Measurements from ENCODE around the gene FAM118B.

The FAM118B gene

DNA sequence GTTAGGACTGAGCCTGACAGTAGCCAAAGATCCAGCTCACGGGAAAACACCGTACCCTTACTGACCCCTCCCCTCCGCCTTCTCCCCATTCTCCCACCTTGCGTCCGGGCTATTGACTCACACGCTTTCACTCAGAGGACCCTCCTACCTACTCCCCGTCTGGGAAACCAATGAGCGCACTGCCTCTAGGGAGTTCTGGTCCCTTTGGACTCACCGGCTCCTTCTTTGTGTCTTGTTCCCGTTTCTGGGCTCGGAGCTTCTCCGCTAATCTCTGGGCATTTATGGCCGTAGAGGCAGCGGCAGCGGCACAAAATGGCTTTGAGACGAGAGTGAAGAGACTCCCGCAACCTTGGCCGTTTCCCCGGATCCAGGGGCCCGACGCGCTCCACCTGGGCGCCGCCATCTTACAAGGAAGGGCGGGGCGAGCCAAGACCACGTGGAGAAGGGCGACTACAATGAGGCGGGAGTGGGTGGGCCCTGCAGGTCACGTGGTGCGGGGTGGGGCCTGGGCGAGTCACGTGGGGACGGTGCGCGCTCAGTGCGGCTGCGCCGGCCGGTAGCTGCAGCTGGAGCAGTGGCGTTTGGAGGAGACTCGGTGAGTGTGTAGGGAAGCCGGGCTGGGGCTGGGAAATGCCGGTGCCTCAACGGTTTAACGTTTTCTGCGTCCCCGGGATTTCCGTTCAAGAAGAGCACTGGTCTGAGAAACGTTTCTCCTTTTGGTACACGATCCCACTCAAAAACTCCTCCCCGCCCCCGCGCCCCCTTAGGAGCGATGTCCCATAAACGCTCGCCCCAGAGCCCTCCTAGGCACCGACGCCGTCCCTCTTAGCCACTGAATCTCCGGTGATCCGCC is at the start of gene FAM118B, which contains the start of gene RPUSD4:
Gene FAM118B (plus strand): TSS at position 547 of the 853 bp plus-strand sequence. CDS start 23,220 bp downstream, outside the sequence.
Gene RPUSD4 (minus strand): TSS at position 415 of the 853 bp plus-strand sequence. CDS start 12 bp downstream, at position 403.
- peak; percentile 100 for DNase-seq (ENCODE audit: low spot score)

DNA sequence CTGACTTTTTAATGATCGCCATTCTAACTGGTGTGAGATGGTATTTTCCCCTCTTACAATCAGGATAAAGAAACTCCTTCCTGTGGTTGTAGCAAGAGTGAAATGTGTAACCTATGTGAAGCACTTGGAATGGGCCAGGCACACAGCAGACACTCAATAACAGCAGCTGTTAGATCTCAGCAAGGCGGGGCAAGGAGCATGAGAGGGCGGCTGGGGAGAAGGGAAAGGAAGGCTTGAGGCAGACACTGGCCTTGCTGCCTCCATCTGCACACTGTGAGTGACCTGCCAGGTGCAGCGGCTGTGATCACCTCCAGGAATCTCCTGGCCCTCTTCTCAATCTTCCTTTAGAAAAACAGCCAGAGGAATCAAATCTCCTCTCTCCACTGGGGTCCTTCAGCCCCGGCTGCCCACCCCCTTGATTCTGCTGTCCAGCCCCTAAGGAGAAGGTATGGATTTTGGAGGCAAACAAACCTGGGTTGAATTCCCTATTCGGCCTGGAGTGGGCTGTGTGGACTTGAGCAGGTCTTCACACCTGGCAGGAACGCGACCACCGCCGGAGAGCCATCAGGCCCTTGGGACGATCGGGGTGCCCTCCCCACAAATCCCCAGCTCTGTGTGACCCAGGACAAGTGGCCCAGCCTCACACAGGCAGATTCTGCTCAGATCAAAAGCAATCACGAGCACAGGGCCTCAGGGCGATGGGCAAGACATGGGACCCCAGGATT is 49.1 kb upstream of the FAM118B start:
- no peak for DNase-seq (ENCODE audit: low spot score)

DNA sequence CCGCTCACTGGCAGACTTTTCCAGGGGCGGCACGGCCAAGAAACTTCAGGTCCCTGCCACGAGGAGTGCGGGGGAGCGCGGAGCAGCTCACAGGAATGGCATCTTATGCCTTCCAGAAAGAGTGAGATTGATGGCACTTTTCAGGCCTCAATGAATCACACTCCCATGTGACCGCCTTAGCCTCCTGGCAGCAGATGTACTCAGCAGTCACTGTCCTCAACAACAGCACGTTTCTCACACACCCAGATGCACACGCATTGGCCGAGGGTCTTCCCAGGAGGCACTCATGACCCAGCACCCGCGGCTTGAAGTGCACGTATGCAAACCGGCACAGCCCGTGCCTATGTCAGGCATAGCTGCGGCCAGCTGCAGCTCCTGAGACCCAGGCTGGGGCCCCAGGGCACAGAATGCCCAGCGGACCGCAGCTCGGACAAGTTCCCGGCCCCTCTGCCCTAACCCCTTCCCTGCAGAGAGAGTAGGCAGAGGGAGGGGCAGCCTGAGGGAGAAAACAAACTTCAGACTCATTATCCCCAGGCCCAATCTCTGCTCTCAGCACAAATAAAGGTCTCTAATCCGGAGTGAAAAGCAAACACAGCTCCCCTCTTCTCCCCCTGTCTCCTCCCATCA is 48.4 kb upstream of the FAM118B start:
- DNase-seq (ENCODE audit: low spot score): peak; percentile 93

DNA sequence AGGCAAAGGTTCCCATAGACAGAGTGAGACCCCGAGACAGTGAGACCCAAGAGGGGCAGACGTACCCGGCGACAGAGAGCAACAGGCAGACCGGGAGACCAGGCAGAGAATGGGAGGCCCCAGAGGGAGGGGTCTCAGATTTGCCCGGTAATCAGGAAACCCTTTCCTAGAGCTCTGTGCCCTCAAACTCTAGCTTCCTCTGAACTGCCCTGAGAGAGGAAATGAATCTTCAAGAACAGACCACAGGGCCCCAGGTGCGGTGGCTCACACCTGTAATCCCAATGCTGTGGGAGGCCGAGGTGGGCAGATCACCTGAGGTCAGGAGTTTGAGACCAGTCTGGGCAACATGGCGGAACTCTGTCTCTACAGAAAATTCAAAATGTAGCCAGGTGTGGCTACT is 47.8 kb upstream of the FAM118B start:
- no peak for DNase-seq (ENCODE audit: low spot score)

DNA sequence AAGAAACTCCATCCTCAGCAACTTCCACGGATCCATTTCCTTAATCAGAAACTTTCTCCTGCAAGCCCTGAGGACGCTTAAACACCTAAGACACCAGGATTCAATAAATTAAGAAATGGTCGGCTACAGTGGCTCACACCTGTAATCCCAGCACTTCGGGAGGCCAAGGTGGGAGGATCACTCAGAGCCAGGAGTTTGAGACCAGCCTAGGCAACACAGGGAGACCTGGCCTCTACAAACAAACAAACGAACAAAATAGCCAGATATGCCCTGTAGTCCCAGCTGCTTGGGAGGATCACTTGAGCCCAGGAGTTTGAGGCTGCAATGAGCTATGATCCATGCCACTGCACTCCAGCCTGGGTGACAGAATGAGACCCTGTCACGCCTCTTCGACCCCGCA is 46.8 kb upstream of the FAM118B start:
- no peak for DNase-seq (ENCODE audit: low spot score)

DNA sequence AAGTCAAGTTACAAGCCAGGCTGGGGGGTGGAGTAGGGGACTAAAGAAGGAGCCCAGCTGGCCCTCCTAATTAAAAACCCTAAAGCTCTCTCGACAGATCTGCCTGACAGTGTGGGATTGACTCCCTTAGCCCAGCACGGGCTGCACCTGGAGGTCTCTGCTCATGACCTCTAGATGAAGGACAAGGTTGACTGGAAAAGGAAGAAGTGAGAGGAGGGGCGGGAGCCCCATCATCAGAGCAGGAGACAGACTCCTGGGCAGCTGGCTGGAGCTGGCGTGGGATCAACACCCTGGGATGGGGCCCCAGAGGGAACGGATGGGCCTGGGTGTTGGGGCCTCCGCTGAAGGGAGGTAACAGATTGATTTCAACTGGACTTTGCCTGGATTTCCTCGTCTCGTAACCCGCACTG is 46.3 kb upstream of the FAM118B start:
- DNase-seq (ENCODE audit: low spot score): no peak

DNA sequence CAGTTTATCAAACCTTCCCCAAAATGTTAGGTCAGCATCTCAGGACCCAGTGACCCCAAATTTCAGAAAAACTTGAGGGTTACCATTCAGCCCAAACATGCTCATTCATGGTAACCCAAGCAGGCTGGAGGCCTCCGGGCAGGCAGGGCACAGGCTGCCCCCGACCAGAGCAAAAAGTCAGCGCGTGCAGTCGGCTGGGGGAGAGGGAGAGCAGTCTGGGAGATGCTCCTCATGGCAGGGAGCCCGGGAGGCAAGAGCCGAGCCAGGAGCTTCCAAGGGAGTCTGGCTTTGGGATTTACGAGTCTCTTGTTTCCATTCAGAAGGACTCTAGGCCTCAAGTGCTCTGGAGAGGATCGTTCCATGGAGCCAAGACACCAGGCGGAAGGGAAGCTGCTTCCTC is 45.8 kb upstream of the FAM118B start:
- no peak for DNase-seq (ENCODE audit: low spot score)

DNA sequence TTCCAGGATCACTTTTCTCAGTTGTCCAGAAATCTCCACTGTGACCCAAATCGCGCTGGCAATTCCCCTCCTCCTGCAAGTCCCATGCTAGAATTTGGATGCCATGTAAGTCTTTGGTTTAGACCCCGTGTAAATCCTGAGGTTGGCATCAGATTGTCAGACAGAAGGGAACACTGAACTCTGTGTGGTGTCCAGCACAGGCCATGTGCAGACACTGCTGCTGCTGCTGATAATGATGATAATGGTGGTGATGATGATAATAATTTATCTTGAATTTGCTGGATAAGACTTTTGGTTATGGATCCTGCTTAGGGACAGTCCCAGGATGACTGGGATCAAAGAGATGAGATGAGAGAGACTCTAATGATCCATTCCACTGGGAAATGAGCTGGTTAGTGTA is 45.2 kb upstream of the FAM118B start:
- no peak for DNase-seq (ENCODE audit: low spot score)

DNA sequence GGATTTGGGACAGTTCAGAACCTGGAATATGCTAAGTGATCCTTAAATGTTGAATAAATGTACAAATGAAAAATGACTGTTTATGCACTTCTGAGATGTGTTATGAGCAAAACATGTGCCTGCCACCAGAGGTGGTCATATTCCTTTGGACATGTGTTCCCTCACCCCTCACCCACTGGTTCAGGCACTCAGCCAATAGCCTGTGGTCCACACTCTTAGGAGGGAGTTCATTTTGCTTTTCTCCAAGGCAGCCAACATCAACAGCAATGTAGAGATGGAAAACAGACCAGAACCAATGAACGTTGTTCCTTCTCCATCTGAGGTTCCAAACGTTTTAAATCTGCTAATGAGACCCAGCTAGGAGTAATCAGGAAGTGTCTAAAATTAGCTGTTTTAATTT is 44.1 kb upstream of the FAM118B start:
- DNase-seq (ENCODE audit: low spot score): no peak

DNA sequence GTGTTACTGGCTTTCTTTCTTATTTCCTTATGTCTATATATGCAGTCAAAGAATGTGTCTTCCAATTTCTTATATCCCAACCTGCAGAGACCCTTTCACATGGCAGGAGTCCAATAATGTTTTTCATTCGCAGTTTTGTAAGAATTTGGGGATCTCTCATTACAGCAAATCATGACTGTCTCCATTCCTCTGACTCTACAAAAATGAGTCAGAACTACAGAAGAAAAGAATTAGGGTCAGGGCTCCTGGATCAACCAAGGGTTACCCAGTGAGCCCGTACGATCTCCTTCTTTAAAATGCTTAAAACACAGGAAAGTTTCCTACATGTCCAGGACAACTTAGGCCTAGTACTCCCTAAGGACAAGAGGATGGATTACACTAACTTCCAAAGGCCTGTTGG is 42.3 kb upstream of the FAM118B start:
- DNase-seq (ENCODE audit: low spot score): no peak

DNA sequence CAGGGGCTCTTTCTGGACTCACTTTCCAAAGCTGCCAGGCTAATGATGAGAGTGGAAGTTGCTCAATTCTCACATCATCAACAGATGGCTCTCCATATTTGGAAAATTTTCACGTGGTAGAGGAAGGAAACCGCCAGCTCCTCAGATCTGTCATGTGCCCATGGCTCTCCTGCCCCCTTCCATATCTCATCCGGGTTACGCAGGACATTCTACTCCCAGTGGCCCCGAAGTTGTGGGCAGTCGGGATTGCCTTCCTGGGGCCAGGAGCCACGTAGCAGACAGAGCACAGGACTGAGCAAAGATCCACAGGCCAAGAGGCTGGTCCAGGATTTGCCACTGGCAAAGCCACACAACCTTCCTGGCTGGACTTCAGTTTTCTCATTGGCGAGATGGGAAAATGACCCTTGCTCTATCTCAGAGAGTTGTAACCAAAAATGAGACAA is 39.0 kb upstream of the FAM118B start:
- DNase-seq (ENCODE audit: low spot score): peak; percentile 82

DNA sequence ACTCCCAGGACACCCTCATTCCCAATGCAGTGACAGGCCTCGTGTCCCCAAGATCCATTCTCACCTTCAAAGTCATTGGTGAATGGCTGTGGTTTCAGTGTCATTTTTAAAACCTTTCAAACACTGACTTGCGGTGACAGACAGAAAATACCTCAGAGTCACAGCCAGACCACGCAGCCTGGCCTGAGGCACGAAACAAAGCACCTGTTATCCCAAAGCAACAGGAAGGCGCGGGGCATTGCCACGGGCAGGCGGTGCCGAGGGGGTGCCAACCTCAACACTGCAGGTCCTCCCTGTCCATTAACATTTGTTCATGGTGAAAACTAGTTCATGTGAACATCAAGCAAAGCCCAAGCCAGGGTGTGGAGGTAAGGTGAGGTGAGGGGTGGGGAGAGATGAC is 38.3 kb upstream of the FAM118B start:
- no peak for DNase-seq (ENCODE audit: low spot score)

DNA sequence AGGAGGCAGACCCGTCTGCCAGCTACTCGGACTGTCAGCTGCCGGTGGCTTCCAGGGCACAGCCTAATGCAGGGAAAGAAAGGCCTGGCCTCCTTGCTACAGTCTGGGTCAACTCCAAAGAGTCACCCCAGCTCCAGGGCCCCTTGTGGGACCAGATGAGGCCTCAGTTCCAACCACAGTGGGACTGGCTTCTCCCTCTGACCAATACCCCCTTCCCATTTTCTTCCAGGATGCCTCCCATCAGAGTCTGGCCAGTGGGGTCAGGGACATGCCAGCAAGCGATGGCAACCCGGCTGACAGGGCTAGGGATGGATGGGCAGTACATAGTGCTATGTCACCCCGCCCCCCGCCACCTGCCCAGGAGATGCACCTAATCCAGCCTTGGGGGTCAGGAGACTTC is 36.8 kb upstream of the FAM118B start:
- no peak for DNase-seq (ENCODE audit: low spot score)

DNA sequence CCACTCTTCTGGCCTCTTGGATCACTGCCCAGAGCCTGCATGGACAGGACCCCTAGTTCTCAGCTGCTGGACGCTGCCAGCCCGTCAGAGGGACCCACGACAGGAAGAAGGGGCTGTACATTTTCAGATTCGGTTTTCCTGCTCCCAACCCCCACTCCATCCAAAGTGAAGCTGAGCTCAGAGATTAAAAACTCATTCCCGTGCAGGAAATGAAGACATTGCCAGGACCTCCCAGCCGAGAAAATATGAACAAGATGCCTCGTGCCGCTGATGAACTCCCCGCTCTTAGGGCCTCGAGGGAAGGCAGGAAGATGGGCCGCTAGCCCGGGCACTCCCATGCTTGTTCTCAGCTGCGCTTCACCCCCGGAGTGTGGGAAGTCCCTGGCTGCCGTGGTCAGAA is 36.2 kb upstream of the FAM118B start:
- DNase-seq (ENCODE audit: low spot score): peak; percentile 38

DNA sequence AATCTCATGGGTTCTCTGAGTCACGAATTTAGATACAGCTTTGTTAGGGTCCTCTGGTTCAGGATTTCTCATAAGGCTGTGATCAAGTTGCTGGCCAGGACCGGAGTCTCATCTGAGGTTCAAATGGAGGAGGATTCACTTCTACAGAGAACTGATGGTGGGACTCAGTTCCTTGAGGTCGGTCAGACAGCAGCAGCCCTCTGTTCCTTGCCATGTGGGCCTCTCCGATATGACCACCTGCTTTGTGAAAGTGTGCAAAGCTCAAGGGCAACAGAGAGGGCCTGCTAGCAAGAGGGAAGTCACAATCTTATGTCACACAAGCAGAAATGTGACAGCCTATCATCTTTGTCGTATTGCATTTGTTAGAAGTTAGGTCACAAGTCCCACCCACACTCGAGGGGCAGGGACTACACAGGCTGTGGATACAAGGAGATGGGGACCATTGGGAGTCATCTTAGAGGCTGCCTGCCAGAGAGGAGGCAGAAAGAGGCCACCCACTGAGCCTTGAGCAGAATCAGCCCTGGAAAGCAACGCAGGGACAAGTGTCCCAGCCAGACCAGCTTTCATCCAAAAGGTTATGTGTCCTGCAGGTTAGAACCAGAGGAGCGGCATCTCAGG is 34.6 kb upstream of the FAM118B start:
- no peak for DNase-seq (ENCODE audit: low spot score)

DNA sequence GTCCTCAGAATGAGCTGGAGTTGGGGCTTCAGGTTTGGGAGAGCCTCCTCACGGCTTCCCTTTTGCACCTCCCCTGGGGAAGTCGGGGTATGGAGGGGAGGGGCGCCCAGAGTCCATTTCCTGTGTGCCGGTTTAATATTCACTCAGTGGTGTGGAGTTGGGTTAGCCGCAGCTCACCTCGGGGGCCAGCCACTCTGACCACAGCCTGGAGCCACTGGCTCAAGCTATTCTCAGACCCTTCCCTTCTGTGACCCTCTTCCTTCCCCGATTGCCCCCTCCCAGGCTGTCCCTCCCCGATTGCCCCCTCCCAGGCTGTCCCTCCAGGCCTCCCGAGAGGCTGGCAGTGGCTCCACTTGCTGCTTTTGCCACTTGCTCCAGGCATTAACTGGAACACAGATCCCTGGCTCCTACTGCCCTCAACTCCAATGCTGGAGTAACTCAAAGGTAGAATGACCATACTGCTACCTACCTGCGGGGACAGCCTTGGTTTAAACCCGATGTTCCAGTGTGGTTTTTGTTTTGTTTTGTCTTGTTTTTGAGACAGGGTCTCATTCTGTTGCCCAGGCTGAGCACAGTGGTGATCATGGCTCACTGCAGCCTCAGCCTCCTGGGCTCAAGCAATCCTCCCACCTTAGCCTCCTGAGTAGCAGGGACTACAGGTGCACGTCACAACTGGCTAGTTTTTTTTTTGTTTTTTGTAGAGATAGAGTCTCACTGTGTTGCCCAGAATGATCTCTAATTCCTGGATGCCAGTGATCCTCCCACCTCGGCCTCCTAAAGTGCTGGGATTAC is 29.4 kb upstream of the FAM118B start:
- no peak for DNase-seq (ENCODE audit: low spot score)

DNA sequence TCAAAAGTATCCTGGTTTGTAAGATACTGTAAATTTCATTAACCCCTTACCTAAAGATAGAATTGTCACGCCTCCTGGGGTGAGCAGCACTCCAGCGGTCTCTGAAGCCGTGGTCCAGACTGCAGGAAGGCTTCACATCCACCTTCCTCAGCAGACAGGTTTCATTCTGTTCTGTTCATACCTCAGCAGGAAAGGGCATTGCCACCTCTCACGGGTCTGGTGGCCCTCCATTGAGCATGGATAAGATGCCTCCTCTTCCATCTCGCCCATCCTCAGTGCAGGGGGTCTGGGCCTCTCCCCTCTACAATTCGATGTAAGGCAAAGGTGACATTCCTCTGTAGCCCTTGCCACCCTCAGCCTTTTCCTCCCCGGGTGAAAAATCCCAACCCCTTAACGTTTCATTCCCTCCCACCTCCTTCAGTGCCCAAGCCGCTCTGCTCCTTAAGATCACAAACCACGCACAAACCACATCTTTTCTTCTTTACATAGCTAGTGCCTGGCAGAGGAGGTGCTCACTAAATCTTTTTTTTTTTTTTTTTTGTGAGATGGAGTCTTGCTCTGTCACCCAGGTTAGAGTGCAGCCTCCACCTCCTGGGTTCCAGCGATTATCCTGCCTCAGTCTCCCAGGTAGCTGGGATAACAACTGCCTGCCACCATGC is 28.7 kb upstream of the FAM118B start:
- DNase-seq (ENCODE audit: low spot score): no peak

DNA sequence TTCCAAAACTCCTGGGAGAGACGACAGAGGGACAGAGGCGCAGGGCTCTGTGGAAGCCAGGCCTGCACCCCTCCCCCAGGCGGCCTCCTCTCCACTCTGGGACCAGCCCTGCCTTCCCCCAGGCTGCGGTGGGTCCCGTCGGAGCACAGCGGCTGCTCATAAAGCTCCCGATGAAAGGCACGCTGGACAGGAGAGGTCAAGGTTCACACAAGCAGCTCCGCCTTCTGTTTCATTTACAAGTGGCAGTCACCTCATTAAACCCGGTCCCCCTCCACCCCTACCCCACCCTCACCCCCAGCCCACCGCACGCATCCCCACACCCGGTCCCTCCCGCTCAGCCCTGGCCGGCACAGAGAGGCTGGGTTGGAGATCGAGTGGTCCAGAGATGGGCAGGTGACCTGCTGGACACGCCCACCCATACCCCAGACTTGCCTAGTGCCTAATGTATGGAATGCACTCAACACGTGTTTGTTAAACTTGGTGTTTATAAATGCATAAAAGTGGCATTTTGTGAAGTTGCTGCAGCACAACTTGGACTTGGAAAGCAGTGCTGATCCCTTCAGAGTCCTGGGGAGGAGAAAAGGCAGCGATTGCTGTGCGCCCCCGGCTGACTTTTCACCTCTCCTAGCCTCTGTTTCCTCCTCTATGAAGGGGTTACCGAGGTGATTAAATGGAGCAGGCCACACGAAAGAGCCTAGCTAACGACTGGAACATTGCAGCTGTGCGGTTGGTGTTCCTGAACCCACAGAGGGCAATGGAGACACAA is 26.1 kb upstream of the FAM118B start:
- no peak for DNase-seq (ENCODE audit: low spot score)

DNA sequence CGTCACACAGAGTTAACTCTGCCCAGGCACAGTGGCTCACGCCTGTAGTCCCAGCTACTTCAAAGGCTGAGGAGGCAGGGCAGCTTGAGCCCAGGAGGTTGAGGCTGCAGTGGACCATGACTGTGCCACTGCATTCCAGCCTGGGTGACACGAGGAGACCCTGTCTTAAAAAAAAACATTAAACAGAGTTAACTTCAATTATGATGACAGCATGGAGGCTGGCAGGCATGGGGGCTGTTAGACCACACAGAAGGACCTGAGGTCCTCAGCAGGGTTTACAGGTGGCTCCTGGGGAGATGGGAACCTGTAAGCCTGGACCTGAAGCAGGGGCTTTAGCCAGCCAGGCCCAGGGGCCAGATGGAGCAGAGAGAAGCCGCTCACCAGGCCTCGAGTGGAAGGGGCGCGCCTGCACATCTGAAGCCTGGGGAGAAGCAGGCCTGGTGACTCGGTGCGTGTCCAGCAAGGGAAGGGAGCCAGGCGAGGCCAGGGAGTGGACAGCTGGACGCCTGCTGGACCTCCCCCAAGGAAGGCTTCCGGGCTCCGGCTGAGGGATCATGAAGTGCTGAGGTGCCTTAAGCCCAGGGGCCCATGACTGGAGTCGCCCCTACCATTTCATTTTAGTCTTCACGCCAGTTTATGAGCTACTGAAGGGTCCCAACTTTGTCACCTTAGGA is 25.4 kb upstream of the FAM118B start:
- peak; percentile 22 for DNase-seq (ENCODE audit: low spot score)

Measured in AG08395 (cell line).